Measurements from ENCODE around the gene CMC2.

DNA sequence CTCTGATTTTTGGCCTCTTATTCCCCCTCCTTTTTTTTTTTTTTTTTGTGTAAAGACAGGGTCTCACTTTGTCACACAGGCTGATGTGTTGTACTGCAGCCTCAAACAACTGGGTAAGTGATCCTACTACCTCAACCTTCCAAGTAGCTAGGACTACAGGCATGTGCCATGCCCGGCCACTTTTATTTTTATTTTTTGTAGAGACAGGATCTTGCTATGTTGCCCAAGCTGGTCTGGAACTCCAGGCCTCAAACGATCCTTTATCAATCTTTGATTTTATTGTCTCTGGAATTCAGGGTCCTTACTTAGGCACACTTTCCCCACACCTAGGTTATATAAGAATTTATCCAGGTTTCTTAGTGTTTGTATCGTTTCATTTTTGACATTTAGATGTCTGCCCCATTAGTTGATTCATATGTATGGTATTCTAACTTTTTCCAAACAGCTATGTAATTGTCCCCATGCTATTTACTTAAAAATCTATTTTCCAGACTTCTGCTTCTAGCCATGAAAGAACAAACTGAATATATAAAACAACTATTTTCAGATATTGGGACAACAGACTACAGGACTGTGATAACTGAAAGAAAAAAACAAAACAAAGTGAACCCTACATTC is 13.9 kb downstream of the CMC2 start:
- TF ChIP-seq, protein P1, sequence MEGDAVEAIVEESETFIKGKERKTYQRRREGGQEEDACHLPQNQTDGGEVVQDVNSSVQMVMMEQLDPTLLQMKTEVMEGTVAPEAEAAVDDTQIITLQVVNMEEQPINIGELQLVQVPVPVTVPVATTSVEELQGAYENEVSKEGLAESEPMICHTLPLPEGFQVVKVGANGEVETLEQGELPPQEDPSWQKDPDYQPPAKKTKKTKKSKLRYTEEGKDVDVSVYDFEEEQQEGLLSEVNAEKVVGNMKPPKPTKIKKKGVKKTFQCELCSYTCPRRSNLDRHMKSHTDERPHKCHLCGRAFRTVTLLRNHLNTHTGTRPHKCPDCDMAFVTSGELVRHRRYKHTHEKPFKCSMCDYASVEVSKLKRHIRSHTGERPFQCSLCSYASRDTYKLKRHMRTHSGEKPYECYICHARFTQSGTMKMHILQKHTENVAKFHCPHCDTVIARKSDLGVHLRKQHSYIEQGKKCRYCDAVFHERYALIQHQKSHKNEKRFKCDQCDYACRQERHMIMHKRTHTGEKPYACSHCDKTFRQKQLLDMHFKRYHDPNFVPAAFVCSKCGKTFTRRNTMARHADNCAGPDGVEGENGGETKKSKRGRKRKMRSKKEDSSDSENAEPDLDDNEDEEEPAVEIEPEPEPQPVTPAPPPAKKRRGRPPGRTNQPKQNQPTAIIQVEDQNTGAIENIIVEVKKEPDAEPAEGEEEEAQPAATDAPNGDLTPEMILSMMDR (IDR thresholded peaks at IDR 0.05; ENCODE audit: low read length): no peak
- TF ChIP-seq EZH2 (optimal IDR thresholded peaks at IDR 0.05; ENCODE audit: low read depth, low read length): no peak
